Epithelial cell of proximal tubule (primary cell): ENCODE data around the gene MEMO1. TPM values are rescaled to one million over a fixed set of nuclear protein-coding genes. Genes with fewer than 3 reads are reported as not detected.
"Not testable (repeated sequence)": the region's sequence is repeated elsewhere in the genome, so short reads cannot be mapped to it uniquely, and the experiment has no call there.

Source experiments
- DNase-seq: peaks from one replicate; pipeline ENCODE4 v3.0.0-alpha.2; 2011; ENCODE audit warnings: low read depth
- H3K4me3 ChIP-seq: 2 replicates; pipeline ENCODE4 v1.5.1; 2011; ENCODE audit warnings: low read depth, mild to moderate bottlenecking, low read length
- total RNA-seq: library from RNA; depleted of rRNA; stranded (reverse); fragments of >200 nt; gene quantifications from 2 replicates; pipeline ENCODE4 v1.2.3, GENCODE V29; 2015
- TF ChIP-seq, protein P1 (sequence below): conservative IDR thresholded peaks from 2 replicates; pipeline ENCODE4 v1.5.1; 2012; ENCODE audit warnings: low read depth, mild to moderate bottlenecking, low read length

Gene MEMO1
- total RNA-seq, 1 donor from 2014 or later = 26.9 TPM

DNA sequence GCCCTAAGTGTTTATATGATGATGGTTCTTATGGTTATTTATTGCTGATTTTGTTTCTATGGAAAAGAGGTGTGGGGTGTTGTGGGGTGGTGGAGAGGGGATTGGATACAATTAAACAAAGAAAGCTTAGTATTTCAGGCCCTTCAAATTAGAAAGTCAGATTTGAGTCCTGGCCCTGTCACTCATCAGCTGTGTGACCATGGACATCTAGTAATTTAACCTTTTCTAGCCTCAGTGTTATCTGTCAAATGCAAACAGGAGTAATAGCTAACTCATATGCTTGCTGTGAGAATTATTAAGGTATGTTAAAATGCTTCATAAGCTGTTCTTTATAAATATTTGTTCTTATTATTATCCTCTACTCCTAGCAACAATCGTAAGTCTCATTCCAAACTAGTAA lies 2.1 kb upstream of the MEMO1 start:
- no peak overlapping the region for H3K4me3 ChIP-seq
- DNase-seq = no peak
- TF ChIP-seq, protein P1, sequence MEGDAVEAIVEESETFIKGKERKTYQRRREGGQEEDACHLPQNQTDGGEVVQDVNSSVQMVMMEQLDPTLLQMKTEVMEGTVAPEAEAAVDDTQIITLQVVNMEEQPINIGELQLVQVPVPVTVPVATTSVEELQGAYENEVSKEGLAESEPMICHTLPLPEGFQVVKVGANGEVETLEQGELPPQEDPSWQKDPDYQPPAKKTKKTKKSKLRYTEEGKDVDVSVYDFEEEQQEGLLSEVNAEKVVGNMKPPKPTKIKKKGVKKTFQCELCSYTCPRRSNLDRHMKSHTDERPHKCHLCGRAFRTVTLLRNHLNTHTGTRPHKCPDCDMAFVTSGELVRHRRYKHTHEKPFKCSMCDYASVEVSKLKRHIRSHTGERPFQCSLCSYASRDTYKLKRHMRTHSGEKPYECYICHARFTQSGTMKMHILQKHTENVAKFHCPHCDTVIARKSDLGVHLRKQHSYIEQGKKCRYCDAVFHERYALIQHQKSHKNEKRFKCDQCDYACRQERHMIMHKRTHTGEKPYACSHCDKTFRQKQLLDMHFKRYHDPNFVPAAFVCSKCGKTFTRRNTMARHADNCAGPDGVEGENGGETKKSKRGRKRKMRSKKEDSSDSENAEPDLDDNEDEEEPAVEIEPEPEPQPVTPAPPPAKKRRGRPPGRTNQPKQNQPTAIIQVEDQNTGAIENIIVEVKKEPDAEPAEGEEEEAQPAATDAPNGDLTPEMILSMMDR = no peak

DNA sequence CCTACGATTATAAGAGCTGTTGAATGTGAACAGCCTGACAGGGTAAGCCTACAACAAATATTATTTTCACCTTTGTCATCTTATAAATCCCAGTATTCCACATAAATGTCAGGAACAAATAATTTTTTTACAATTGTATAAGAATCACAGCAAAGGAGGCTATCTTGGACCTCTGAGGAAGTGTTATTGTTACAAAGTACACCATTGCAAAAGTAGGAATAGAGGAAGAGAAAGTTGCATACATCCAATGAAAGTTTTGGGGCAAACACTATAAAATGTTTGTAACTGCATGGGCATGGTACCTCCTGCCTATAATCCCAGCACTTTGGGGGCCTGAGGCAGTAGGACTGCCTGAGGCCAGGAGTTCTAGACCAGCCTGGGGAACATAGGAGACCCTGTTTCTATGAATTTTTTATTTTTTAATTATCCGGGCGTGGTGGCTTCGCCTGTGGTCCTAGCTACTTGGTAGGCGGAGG lies 715 bp upstream of the MEMO1 start:
- peak overlapping the region; percentile 72 for H3K4me3 ChIP-seq
- DNase-seq = no peak
- TF ChIP-seq, protein P1 = no peak

DNA sequence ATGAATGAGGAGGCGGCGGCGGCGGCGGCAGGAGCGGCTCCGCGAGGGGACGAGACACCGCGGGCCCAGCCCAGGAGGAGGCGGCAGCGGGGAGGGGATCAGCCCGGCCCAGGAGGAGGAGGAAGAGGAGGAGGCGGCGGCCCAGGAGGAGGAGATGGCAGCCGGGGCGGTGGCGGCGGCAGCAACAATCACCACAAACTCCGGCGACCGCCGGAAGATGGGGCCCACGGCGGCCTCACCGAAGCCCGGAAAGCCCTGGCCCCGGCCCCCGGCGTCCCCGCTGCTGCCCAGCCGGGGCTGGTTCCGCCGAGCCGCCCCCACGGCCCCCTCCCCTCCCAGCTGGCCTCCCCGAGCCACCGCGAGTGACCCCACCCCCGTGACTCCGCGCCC lies 533 bp downstream of the MEMO1 start:
- not testable (repeated sequence) for DNase-seq
- H3K4me3 ChIP-seq = peak overlapping the region; percentile 42

DNA sequence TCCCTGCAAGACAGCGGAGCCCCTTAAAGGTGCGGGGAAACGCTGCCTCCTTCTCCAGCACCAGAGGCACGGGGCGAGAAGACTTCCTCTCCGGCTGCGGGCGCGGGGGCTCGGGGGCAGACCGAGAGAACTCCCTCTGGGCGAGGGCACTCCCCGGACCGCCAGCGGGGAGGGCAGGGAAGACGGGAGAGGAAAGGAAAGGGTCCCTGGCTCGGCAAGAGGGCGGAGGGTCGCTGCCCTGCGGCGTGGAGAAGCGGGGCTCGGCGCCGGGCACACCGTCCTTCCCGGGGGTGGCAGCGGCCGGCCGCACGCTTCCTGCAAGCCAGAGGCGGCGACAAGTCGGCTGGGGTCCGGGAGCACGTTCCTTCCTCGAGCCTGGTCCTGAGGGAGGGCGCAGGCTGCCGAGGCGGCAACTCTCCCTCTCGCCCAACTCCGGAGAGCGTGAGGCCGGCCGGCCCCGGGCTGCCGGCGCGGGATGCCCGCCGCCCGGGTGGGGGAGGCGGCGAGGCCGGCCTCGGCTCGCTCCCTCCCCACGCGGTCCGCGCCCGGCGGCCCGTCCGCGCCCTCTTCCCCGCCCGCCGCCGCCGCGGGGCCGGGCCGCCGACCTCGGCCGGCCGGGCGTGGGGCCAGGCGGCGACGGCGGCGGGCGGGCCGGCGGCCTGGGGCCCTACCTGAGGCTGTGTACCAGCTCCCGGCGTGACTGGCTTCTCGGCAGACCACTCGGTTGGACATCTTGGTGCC lies 1.1 kb downstream of the MEMO1 start:
- peak overlapping the region; percentile 91 for H3K4me3 ChIP-seq
- no peak for DNase-seq
- TF ChIP-seq, protein P1 = no peak

DNA sequence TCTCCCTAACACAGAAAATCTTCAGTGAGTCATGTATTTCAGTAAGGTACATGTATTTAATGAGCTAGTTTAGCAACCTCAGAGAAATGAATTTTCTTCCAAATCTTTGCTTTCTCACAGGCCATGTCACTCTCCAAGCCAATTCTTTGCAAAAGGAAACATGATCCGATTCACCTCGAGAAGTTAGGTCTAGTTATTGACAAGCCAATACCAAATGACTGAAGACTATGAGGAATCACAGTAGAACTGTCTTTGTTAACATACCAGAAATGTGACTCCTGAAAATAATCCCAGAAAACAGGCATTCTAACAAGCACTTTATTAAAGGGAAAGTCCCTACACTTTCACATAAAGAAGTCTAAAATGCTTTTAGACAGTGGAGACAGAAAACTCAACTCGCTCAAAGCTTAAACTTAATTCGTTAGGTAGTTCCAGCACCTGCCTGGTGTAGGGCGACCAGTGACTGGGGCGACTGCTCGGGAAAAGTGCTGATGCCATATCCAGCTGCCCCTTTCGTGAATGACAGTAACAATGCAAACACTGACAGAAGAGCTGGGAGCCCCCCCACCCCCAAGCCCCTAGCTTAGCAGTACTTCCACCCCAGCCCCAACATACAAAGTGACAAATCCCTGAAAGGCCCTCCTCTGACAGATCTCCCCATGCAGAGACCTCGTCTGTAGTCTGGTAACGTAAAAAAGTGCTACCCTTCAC lies 1.8 kb downstream of the MEMO1 start:
- TF ChIP-seq, protein P1 = no peak
- DNase-seq = no peak
- peak overlapping the region; percentile 91 for H3K4me3 ChIP-seq

DNA sequence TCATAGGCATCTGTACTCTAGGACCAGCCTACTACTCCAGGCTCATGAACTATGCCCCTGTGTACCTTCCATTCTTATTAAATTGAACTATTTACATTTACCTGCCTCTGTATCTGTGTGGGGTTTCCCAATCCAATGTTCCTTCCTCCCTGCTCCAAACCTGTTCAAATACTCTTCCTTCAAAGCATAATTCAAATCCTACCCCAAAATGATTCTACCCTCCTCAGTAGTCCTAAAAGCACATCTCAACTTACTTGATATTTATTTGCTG lies 3.8 kb downstream of the MEMO1 start:
- TF ChIP-seq, protein P1 = no peak

DNA sequence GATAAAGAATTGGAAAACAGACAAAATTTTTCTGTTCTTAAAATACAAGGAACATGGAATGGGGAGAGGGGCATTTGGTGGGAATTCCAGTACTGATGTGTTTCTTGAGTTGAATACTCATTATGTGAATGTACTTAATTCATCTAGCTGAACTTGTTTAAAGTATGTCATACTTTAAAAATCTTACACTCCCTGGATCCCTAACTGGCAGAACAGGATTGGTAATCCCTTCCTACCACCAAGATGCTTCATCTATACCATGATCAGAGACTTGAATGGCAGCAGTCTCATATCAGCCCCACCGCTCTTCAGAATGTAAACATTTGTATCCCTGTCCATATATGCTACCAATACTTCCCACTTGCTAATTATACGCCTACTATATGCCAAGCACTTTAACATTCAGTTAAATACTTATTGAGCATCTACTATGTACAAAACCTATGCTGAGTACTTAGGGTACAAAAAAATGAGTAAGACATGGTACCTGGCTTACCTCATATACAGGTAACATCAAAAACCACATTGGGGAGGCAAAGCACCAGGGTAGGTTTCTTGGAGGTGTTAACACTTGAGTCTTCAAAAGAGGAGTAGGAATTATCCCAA lies 5.3 kb downstream of the MEMO1 start:
- no peak for DNase-seq
- TF ChIP-seq, protein P1 = no peak

More for the DNA sequence above, 3.8 kb downstream of the MEMO1 start:
- no peak for DNase-seq
- no peak overlapping the region for H3K4me3 ChIP-seq

More for the DNA sequence above, 5.3 kb downstream of the MEMO1 start:
- no peak overlapping the region for H3K4me3 ChIP-seq
